ENCODE results near the gene POR. TPM values are rescaled to one million over a fixed set of nuclear protein-coding genes. Genes with fewer than 3 reads are reported as not detected.

Gene POR
- total RNA-seq, 4 donors from 2014 or later: 37.8 to 71.4 (median 63.6) TPM

DNA sequence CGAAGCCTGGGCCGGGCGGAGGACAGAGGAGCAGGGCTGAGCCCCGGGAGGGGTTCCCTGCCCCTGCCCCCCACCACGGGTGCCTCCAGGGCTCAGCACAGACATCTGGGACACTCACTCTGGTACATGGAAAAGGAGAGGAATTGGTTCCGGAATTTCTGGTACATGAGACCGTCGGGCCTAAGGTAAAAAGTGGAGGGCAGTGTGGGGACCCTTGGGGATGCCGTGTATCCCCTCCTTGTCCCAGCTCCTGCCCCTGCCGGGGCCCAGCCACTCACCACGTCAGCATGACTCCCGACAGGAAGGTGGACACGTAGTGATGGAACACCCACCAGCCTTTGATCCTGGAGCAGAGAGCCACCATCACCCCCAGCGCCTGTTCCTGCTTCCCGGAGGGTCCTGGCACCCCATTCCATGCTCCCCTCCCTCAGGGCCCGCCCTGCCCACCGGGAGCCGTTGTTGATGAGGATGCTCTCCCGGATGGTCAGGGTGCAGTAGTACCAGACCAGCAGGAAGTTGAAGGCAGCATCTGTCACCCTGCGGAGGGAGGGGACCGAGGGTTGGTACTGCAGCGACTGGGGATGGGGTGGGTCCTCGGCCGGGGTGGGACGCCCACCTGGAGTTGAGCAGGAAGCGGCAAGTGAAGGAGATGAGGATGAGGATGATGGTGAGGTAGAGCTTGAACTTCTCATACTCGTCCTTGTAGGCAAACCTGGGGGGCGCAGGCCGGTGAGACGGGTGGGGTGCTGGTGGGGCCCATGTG lies 73.0 kb downstream of the POR start:
- DNase-seq (ENCODE audit: extremely low spot score): no peak
- Histone ChIP-seq H3K36me3 (peaks cover 23 to 62% (median 58%) of the 10 kb centered on the region in 4 donors), H3K9me3 (no peaks in the 10 kb centered on the region), H3K27ac (replicated peaks in 1 of 4) (peak overlapping the region in 1 of 4 donors; percentile 30), H3K27me3 (no peaks in the 10 kb centered on the region), H3K4me3 (no peak overlapping the region), H3K4me1 (peaks cover 23 to 46% (median 33%) of the 10 kb centered on the region in 4 donors)
- intact Hi-C loops (cut with DNase I): no loop called here
- TF ChIP-seq EP300 (IDR thresholded peaks at IDR 0.05) (no peak), POLR2A (IDR thresholded peaks at IDR 0.05; ENCODE audit: low read depth) (no peak), POLR2AphosphoS5 (IDR thresholded peaks at IDR 0.05) (no peak)
- TF ChIP-seq, protein P1, sequence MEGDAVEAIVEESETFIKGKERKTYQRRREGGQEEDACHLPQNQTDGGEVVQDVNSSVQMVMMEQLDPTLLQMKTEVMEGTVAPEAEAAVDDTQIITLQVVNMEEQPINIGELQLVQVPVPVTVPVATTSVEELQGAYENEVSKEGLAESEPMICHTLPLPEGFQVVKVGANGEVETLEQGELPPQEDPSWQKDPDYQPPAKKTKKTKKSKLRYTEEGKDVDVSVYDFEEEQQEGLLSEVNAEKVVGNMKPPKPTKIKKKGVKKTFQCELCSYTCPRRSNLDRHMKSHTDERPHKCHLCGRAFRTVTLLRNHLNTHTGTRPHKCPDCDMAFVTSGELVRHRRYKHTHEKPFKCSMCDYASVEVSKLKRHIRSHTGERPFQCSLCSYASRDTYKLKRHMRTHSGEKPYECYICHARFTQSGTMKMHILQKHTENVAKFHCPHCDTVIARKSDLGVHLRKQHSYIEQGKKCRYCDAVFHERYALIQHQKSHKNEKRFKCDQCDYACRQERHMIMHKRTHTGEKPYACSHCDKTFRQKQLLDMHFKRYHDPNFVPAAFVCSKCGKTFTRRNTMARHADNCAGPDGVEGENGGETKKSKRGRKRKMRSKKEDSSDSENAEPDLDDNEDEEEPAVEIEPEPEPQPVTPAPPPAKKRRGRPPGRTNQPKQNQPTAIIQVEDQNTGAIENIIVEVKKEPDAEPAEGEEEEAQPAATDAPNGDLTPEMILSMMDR (IDR thresholded peaks at IDR 0.05): no peak
- 88% methylated on average over 23 of the region's 30 CpGs for WGBS

DNA sequence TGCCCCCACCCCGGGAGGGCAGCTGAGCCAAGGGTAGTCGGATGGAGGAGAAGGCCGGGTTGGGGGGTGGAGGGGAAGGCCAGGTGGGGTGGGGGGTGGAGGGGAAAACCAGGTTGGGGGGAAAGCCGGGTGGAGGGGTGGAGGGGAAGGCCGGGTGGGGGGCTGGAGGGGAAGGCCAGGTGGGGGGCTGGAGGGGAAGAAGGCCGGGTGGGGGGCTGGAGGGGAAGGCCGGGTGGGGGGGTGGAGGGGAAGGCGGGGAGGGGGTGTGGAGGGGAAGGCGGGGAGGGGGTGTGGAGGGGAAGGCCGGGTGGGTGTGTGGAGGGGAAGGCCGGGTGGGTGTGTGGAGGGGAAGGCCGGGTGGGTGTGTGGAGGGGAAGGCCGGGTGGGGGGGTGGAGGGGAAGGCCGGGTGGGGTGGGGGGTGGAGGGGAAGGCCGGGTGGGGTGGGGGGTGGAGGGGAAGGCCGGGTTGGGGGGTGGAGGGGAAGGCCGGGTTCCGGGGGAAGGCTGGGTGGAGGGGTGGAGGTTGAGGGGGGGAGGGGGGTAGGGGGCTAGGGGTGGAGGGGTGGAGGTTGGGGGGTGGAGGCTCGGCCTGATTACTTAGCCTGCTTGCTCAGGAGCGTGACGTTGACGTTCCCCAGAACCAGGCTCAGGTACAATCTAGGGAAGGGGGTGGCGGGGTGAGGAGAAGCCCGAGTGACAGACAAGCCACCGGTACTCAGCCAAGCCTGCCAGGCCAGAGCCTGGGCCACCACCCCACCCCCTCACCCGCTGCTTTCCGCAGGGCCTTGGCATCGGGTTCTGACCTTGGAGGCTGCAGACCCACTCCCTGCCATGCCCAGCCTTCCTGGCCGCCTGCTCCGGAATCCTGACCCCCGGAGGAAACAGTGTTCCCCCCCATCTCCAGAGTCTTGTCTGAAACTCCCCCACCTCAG lies 73.9 kb downstream of the POR start:
- TF ChIP-seq, protein P1 (IDR thresholded peaks at IDR 0.05): no peak
- TF ChIP-seq POLR2AphosphoS5 (IDR thresholded peaks at IDR 0.05): peak in 1 of 2 donors; percentile 9
- Histone ChIP-seq H3K9me3 (no peaks in the 10 kb centered on the region), H3K27me3 (no peaks in the 10 kb centered on the region), H3K36me3 (peaks cover 23 to 55% (median 49%) of the 10 kb centered on the region in 4 donors), H3K4me3 (peak overlapping the region in 3 of 4 donors; percentile 1 to 12 (median 9)), H3K4me1 (peaks cover 30 to 54% (median 41%) of the 10 kb centered on the region in 4 donors), H3K27ac (replicated peaks in 1 of 4) (peak overlapping the region; percentile 27 to 70 (median 47))
- 35% methylated on average over 9 of the region's 31 CpGs for WGBS
- intact Hi-C loops (cut with DNase I): no loop called here
- no peak for DNase-seq (ENCODE audit: extremely low spot score)

DNA sequence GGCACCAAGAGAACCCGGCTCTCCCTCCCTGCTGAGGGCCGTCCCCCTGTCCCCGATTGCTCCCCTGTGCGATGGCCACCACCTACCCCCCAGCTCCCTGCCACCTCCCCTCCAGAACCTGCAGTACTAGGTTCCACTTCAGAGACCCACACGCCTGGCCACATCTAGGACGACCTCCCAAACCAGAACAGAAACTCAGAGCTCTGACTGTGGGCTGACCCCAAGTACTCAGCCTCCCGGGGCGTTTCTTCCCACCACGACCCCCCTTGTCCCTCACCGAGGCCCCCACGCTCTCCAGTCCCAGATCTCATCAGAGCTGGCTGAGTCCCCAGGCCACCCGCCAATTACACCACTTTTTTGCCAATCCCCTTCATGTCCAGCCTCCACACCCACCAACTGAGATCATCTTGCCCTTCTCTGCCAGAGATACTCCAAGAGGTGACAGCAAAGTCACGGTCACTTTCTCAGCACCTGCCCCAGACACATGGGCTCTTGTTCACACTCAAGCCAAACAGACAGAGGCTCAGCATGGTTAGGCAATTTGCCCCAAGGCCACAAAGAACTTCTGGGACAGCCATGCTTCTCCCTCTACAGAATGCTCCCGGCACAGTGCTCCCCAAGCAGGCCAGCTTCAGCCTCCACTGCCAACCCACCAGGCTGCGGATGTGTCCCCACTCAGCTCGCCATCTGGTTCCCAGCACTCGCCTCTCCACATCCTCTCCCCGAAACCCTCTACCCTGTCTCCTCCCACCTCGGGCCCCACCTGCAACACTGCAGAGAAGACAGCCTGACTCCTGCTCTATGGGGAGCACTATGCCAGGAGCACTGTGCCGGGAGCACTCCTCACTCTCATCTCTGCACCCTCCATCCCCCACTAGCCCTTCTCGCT lies 74.8 kb downstream of the POR start:
- no peaks in the 10 kb centered on the region for H3K9me3 ChIP-seq
- H3K27ac ChIP-seq (replicated peaks in 1 of 4): peak overlapping the region; percentile 27 to 70 (median 47)
- intact Hi-C loops (cut with DNase I): no loop called here
- peaks cover 19 to 46% (median 40%) of the 10 kb centered on the region in 4 donors for H3K36me3 ChIP-seq
- no peak for DNase-seq (ENCODE audit: extremely low spot score)
- H3K4me1 ChIP-seq: peaks cover 30 to 56% (median 45%) of the 10 kb centered on the region in 4 donors
- WGBS: 55% methylated on average over 21 of the region's 21 CpGs
- H3K4me3 ChIP-seq: peak overlapping the region in 3 of 4 donors; percentile 1 to 12 (median 9)
- no peaks in the 10 kb centered on the region for H3K27me3 ChIP-seq
- TF ChIP-seq POLR2AphosphoS5 (IDR thresholded peaks at IDR 0.05) (no peak), POLR2A (IDR thresholded peaks at IDR 0.05; ENCODE audit: low read depth) (no peak), EP300 (IDR thresholded peaks at IDR 0.05) (no peak)
- TF ChIP-seq, protein P1 (IDR thresholded peaks at IDR 0.05): no peak

DNA sequence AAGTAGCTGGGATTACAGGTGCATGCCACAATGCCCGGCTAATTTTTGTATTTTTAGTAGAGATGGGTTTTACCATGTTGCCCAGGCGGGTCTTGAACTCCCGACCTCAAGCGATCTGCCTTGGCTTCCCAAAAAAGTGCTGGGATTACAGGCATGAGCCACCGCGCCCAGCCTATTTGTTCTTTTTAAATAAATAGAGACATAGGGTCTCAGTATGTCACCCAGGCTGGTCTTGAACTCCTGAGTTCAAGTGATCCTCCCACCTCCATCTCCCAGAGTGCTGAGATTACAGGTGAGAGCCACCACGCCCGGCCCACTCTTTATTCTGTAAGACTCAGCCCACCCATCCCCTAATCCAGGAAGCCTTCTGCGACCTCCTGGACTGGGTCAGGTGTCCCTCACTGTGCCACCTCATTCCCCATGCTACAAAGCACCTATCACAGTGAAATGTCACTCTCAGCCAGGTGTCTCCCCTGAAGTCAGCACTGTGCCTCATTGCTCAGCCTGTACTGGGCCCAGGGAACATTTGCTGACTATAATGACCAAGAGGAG lies 76.7 kb downstream of the POR start:
- TF ChIP-seq POLR2AphosphoS5 (IDR thresholded peaks at IDR 0.05) (no peak), EP300 (IDR thresholded peaks at IDR 0.05) (no peak), POLR2A (IDR thresholded peaks at IDR 0.05; ENCODE audit: low read depth) (no peak)
- TF ChIP-seq, protein P1 (IDR thresholded peaks at IDR 0.05): no peak
- Histone ChIP-seq H3K36me3 (peaks cover 1 to 34% (median 25%) of the 10 kb centered on the region in 4 donors), H3K9me3 (no peaks in the 10 kb centered on the region), H3K4me3 (no peak overlapping the region), H3K27ac (replicated peaks in 1 of 4) (peak overlapping the region; percentile 86 to 95 (median 92)), H3K4me1 (peaks cover 35 to 57% (median 51%) of the 10 kb centered on the region in 4 donors), H3K27me3 (no peaks in the 10 kb centered on the region)
- intact Hi-C loops (cut with DNase I): no loop called here
- DNase-seq (ENCODE audit: extremely low spot score): no peak
- WGBS: 97% methylated on average over 9 of the region's 9 CpGs

Data from esophagus muscularis mucosa (tissue), 4 donors.